ENCODE measurements around the gene AP3B1. TPM values are rescaled to one million over a fixed set of nuclear protein-coding genes. Genes with fewer than 3 reads are reported as not detected.
"Not testable (repeated sequence)": the region's sequence is repeated elsewhere in the genome, so short reads cannot be mapped to it uniquely, and the experiment has no call there.

The AP3B1 gene
- total RNA-seq, 1 donor from 2014 or later: 37.1 TPM

DNA sequence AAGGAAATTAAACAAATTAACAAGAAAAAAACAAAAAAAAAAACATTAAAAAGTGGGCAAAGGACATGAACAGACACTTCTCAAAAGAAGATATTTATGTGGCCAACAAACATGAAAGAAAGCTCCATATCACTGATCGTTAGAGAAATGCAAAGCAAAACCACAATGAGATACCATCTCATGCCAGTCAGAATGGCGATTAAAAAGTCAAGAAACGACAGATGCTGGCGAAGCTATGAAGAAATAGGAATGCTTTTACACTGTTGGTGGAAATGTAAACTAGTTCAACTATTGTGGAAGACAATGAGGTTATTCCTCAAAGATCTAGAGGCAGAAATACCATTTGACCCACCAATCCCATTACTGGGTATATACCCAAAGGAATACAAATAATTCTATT is 223.8 kb downstream of the AP3B1 start:
- not testable (repeated sequence) for DNase-seq (ENCODE audit: low spot score)

DNA sequence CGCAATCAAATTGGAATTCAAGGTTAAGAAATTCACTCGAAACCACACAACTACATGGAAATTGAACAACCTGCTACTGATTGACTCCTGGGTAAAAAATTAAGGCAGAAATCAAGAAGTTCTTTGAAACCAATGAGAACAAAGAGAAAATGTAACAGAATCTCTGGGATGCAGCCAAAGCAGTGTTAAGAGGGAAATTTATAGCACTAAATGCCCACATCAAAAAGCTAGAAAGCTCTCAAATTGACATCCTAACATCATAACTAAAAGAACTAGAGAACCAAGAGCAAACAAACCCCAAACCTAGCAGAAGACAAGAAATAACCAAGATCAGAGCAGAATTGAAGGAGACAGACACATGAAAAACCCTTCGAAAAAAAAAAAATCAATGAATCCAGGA is 226.9 kb downstream of the AP3B1 start:
- DNase-seq (ENCODE audit: low spot score): not testable (repeated sequence)

DNA sequence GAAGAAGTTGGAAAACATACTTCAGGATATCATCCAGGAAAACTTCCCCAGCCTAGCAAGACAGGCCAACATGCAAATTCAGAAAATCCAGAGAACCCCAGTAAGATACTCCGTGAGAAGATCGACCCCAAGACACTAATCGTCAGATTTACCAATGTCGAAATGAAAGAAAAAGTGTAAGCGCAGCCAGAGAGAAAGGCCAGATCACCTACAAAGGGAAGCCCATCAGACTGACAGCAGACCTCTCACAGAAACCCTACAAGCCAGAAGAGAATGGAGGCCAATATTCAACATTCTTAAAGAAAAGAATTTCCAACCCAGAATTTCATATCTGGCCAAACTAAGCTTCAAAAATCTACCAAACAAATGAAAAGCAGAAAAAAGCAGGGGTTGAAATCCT is 227.8 kb downstream of the AP3B1 start:
- not testable (repeated sequence) for DNase-seq (ENCODE audit: low spot score)

DNA sequence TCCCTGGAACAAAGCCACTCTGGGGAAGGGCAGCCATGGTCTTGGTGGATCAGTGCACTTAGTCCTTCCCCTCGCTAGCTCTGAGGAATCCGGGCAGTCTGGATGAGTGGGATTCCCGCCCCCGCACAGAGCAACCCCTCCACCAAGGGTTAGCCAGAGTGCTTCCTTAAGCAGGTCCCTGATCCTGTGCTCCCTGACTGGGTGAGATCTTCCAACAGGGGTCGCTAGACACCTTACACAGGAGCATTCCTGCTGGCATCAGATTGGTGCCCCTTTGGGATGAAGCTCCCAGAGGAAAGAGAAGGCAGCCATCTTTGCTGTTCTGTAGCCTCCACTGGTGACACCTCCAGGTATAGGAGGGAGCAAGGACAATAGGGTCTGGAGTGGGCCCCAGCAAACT is 228.8 kb downstream of the AP3B1 start:
- no peak for DNase-seq (ENCODE audit: low spot score)

DNA sequence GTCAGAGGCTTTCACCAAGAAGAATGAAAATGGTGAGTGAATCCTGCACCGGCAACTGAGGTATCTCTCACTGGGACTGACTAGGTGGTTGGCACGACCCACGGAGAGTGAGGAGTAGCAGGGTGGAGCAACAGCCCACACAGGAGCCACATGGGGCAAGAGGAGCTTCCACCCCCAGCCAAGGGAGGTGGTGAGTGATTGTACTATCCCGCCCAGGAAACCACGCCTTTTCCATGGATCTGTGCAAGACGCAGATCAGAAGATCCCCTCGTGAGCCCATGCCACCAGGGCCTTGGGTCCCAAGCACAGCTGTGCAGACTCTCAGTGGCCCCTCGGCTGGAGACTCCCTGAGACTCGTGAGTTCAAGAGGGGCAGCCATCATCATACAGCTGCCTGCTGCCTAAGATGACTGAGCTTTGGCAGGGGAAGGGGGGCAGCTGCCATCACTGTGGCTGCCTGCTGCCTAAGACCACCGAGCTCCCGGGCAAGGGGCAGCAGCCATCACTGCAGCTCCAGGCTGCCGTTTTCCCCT is 229.5 kb downstream of the AP3B1 start:
- no peak for DNase-seq (ENCODE audit: low spot score)

DNA sequence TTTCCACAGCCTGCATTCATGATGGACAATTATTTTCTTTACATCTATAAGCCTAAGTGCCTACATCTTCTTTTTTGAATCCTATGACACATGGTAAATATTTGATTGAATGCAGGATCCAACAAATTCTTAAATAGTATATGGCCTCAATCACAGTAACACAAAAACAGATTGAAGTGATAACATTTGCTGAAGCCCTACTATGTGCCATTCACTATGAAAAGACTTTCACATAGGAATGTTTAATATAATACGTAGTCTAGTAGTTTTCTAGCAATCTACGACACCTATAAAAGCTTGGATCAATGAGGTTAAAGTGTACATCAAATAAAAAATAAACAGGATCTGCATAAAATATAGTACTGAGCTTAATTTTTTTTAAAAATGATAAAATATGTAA is 231.0 kb downstream of the AP3B1 start:
- no peak for DNase-seq (ENCODE audit: low spot score)

DNA sequence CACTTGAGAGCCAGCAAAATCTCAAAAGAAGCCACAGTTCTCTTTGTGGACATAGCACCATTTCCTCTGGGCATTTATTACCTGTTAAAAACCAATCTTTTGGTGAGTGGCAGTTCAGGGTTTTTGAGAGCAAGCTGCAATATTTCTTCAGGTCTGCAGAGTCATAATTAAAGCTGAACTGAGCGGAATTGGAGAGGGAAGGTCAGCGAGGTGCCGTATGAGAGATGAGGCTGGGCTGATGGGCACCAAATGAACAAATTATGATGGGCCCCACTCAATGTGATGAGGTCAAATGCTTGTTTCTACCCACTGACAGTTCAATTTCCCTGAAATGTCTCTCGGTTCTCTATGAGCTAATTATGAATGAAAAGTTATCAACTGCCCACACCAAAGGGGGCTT is 231.9 kb downstream of the AP3B1 start:
- no peak for DNase-seq (ENCODE audit: low spot score)

DNA sequence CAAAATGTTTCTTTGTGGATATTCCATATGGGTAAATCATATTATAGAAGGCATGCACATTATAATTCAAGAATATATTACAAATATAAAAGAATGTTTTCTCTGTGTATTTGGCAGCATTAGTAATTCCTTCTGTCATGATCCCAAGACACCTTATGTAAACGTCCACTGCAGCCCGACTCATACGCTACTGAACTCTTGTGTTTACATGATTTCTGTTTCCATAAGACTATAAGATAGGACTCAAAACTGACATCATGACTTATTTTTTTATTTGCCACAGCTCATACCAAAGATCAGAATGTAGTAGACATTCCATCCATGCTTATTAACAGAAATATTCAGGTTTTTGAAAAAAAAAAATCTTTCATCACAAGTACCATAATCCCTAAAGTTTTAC is 234.1 kb downstream of the AP3B1 start:
- no peak for DNase-seq (ENCODE audit: low spot score)

DNA sequence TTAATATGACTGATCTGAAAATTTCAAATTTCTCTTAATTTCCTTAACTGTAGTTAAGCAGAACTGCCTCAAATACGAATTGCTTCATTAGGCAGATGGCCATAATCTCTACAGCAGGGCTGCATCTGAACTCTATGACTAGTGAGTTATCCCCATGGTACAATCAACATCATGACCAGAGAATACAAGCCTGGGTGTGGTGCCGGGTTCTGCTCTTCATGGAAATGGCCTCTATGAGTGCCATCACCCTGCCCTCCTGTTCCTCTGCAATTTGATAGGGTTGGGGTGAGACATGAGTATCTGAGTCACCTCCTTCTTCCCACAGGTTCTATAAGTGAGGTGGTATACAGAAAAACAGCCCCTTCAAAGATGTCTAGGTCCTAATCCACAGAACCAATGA is 235.9 kb downstream of the AP3B1 start:
- no peak for DNase-seq (ENCODE audit: low spot score)

DNA sequence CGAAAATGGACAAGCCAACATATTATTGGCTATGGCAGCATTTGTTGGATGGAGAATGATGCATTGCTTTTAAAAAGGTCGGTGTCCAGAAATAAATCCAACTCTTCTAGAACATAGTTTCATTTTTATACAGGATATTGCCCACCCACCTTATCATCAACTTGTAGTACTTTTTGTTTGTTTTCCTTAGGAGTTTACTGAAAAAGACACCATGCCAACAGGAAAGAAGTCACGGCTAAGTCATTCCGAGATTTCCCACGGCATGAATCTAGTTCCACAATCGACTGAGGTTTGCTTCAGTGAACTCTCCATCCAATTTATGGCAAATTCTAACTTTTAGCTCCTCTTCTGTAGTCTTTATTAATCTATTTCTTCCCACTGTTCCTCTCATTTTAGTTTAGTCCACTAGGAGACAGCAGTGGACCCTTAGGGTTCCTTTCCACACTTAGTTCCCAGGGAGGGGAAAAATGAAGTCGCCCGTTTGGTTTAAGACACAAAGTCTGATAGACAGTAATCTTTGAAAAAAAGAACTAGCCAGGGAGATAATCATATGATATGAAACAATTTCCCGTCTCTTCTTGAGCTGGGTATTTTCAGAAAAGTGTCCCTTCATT is 237.5 kb downstream of the AP3B1 start:
- DNase-seq (ENCODE audit: low spot score): no peak

DNA sequence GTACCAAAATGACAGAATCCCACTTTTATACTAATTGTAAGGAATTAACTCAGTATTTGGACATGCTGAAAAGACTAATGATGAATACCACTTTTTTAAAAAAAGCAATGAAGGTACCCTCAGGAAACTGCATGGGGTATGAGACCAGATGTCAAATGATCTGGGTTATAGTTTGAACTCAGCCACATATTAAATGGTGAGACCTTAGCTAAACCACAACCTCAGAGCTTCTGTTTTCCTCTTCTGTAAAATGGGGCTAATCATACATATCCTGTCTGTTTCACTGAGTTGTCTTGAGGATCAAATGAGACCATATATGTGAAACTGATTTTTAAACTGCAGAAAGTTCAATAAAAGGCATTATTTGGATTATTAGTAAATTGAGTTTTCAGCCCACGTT is 238.4 kb downstream of the AP3B1 start:
- DNase-seq (ENCODE audit: low spot score): no peak

DNA sequence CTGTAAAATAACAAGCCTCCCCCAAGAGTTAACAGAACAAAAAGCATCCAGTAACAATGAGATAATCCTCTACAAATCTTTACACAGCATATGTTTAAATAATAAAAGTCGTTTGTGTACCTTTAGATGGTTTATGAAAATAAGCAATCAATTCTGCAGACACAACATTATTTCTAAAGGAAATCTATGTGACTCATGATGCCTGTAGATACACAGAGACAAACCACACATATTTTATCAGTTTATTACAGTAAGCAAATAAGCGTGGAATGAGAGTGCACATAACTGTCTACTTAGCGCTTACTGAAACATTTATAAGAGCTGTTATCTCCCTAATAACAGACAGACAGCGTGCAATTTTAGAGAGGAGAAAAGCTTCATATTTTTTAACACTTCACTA is 243.6 kb downstream of the AP3B1 start:
- DNase-seq (ENCODE audit: low spot score): no peak

DNA sequence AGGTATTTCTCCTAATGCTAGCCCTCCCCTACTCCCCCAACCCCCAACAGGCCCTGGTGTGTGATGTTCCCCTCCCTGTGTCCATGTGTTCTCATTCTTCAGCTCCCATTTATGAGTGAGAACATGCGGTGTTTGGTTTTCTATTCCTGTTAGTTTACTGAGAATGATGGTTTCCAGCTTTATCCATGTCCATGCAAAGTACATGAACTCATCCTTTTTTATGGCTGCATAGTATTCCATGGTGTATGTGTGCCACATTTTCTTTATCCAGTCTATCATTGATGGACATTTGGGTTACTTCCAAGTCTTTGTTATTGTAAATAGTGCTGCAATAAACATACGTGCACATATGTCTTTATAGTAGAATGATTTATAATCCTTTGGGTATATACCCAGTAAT is 247.7 kb downstream of the AP3B1 start:
- not testable (repeated sequence) for DNase-seq (ENCODE audit: low spot score)

DNA sequence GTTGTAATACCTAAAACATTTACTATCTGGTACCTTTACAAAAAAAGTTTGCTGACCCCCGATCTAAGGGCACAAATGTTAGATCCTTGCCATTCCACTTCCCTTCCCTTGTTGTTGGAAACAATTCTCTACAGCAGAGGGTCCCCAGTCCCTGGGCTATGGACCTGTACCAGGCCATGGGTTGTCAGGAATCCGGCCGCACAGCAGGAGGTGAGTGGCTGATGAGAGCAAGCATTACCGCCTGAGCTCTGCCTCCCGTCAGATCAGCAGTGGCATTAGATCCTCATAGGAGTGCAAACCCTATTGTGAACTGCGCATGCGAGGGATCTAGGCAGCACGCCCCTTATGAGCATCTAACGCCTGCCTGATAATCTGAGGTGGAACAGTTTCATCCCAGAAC is 248.5 kb downstream of the AP3B1 start:
- no peak for DNase-seq (ENCODE audit: low spot score)

DNA sequence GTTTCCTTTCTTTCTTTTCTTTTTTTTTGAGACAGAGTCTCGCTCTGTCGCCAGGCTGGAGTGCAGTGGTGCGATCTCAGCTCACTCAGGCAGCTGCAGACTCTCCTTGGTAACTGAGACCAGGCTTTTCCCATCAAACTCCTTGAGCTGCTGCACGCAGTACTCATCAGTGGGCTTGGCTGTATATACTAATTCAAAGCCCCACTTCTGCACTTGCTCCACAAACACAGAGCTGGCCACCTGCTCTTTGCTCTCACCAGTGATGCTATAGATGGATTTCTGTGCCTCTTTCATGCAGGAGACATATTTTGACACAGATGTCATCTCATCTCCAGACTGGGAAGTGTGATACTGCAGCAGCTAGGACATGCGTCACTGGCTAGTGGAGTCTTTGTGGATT is 252.7 kb downstream of the AP3B1 start:
- DNase-seq (ENCODE audit: low spot score): no peak

DNA sequence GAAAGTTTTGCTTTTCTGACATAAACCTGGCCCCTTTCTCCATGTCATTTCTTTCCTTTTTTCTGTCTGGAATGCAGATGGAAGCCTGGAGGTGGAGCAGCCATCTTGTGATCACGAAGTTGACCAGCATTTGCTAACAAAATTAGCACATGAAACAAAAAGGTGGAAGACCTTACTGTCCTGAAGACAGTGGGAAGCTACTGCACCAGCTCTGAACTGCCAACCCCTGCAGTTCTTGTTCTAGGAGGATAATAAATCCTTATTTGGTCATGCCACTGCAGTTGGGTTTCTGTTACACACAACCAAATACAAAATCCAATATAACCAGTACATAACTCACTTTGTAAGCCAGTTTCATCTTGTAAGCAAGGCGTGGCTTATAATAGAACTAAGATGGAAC is 269.0 kb downstream of the AP3B1 start:
- no peak for DNase-seq (ENCODE audit: low spot score)

DNA sequence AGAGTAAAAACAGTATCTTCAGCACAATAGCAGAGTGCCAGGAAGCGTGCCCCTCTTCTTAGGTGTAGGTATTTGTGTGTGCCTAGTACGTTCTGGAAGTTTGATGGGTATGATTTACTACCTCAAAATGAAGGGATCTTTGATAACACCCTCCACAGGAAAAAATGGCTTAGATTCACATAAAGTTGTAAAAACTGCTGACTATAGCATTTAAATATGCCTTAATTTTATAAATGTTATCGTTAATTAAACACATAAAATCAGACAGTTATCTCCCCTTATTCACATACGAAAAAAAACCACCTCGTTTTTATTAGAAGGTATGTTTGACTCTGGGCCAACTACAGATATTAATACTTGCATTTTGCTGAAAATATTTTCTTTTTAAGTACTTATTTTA is 274.8 kb downstream of the AP3B1 start:
- no peak for DNase-seq (ENCODE audit: low spot score)

DNA sequence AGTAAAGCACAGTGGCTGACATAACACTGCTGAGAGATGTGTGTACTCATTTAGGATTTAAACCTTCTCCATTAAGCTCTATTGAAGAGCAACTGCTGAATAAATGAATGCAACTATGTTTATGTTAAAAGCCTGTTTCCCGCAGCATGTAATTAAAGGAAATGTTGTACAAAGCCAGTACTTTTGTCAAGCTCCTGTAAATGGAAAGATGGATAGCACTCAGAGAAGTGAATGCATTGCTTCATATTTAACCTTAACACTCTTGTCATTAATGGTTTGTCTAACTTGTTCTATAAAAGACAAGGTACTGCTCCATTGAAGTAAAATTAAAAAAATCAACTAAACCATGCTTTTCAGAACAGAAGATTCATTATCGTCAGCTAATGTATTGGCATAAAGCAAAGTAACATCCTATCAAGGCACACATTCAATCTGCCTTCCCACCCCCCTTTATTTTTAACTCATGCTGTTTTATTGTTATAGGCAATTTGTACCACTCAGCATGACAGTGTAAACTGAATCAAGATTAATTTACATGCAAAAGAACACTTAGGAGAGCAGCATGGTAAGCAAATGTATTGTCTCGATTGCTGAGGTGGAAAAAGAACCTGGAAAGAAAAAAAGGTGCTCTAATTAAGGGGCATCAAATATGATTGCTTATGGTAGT is 277.5 kb downstream of the AP3B1 start:
- no peak for DNase-seq (ENCODE audit: low spot score)

DNA sequence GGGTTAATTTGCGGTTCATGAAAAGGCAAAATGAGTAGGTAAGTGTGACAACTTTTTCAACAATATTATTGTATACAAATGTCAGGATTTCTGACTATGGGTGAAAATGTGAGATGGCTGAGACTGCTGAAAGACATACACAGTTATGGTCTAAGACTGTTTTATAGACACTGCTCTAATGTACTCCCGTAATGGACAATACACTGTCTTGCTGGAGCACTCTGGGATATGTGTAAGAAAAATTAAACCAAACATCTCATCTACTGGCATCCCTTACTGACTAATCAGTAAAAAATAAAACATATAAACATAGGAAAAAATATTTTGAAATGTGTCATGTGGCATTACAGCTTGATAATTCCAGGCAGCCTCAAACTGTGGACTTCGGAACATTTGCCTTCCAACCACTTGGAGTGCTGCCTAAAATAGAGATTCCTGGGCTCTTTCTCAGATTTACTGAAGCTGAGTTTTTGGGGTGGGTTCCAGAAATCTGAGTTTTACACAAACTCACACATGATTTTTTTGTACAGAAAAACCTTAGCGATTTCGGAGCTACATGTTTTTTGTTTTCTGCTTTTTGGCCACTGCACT is 284.5 kb downstream of the AP3B1 start:
- DNase-seq (ENCODE audit: low spot score): no peak

DNA sequence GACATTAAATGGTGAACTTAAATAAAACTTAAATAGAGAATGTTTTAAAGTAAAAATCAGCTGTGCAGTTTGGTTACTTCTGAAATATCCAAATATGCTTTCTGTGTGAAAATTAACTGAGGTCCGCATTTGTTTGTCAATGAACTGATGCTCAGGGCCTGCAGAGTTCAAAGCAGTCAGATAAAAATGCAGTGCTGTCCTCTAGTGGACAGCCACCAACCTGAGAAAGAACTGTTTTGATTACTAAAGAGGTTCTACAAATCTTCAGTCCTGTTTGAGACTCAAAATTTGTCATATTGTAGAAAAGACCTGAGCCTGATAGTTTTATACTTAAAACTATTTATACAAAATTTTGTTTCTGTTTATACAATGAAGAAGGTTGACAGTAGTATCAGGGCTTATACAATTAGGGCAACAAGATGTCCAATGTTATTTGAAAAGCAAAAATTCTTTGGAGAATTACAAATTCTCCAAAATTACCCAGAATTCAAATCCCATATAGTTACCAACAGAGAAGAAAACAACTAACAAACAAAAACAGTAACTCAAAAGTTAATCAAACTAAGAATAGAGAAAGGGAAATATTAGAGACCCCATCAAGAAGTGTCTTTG is 286.0 kb downstream of the AP3B1 start:
- no peak for DNase-seq (ENCODE audit: low spot score)

DNA sequence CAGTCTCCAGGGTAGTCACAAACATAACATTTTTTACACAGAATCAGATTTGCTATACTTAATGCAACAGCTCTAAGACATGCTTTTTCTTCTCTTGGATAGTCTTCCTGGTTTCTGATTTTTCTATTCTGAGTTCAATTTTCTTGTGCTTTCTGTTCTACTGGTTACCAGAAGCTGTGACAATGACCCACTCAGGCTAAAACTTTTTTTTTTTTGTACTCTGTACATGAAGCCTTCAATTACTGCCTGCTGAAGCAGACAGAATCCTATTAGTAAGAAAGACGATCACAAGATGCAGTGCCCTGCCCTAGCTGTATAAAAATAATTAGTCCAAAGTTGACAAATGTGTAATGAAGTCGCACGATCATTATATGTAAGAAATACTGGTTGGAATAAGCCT is 287.3 kb downstream of the AP3B1 start:
- DNase-seq (ENCODE audit: low spot score): no peak

DNA sequence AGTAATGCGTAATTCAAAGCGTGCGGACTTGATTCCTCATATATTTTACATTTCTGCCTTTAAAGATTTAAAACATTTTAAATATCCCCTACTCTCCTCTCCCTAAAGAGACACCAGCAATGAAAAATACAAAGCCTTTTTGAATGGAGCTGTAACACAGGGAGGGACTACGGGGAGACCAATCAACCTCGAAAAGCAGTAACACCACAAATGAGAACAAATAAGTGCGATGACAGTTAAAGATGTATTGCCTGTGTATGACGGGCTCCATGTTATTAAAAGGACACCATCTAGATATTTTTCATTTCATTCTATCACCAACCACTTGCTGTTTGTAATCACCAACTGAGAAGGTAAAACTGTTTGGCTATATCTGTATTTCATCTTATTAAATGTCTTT is 288.0 kb downstream of the AP3B1 start:
- no peak for DNase-seq (ENCODE audit: low spot score)

All from mucosa of gallbladder (tissue), 1 donor.